K562 treated with DMSO at 1 percent for 12 hours (cell line): ENCODE data around the gene NEK2. TPM values are rescaled to one million over a fixed set of nuclear protein-coding genes. Genes with fewer than 3 reads are reported as not detected.

Source experiments
- total RNA-seq: library from RNA; unstranded; fragments of 300-600 nt; gene quantifications from 2 replicates; pipeline ENCODE4 v1.2.3, GENCODE V29; 2022; ENCODE audit not compliant: insufficient read depth

The NEK2 gene
- 40.1 and 75.6 TPM in 2 replicates for total RNA-seq

DNA sequence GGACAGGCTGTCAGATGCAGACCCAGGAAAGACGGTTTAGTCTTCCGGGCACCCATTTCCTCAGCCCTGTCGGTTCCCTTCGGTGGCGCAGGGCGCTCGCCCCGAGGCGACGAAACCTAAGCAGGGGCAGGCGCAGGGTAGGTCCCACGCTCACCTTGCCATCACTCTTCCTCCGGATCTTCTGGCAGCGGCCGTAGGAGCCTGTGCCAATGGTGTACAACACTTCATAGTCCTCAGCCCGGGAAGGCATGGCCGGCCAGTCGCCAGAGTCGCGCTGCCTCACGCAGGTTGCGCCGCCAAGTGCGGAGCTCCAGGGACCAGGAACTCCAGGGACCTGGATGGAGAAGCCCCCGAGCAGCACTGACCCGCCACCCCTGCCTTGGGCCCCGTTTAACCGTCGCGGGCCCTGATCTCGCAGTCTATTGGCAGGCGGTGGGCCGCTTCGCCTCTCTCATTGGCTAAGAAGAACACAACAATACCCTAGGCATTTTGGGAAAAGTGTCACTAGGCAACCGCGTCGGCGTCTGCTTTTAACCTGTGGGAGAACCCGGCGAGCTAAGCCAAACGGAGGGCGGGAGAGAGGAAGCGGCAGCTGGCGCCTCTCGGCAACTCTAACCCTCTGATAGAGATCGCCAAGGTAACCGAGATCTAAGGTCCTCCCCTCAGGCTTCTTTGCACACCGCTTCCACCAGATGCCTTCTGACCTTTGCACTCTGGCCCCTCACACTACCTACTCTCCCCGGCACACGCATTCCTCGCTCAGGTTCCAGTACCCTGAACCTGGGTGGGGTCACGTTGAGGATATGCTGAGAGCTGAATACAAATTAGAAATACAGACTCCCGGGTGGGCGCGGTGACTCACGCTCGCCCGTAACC is at the start of gene NEK2:
Gene NEK2, minus strand, starts transcription at position 392 of the 876 bp plus-strand sequence. Its CDS starts 142 bp downstream, at position 250.

Other genes starting within 250 kb of the NEK2 start
- not detected in 2 replicates for gene RD3, start 183.5 kb downstream of the NEK2 start, total RNA-seq
- gene SLC30A1, start 96.5 kb downstream of the NEK2 start, total RNA-seq: 3.0 and 12.4 TPM in 2 replicates
- gene LPGAT1, start 155.1 kb upstream of the NEK2 start, total RNA-seq: 7.7 and 25.5 TPM in 2 replicates